OCI-LY1 (cell line): ENCODE results near the gene GPRIN3.
A peak's percentile ranks its signal among the peaks of the same experiment; 100 is the strongest.

Experiments
- H2AFZ ChIP-seq: fragments of 200-600 bp; sonication (generic), shearing (Covaris generic); 2 replicates; pipeline ENCODE4 v1.6.0; 2014; ENCODE audit warnings: antibody characterized with exemption, mild to moderate bottlenecking, low read length
- H3F3A ChIP-seq: fragments of 200-600 bp; sonication (generic), shearing (Covaris generic); 2 replicates; pipeline ENCODE4 v1.6.0; 2014; ENCODE audit warnings: mild to moderate bottlenecking, antibody characterized with exemption, low read length, moderate library complexity; ENCODE audit not compliant: insufficient read depth
- H3K27ac ChIP-seq: fragments of 200-600 bp; sonication (generic); 2 replicates; pipeline ENCODE4 v1.5.1; 2014; ENCODE audit warnings: low read length, mixed run types, mild to moderate bottlenecking, low read depth; ENCODE audit not compliant: poor library complexity, severe bottlenecking
- H3K27me3 ChIP-seq: fragments of 200-600 bp; sonication (generic); 2 replicates; pipeline ENCODE4 v1.6.0; 2014; ENCODE audit warnings: antibody characterized with exemption, mild to moderate bottlenecking, low read length, moderate library complexity; ENCODE audit not compliant: insufficient read depth
- H3K36me3 ChIP-seq: fragments of 200-600 bp; sonication (generic); 2 replicates; pipeline ENCODE4 v1.6.1; 2014; ENCODE audit warnings: mild to moderate bottlenecking, antibody characterized with exemption, low read length, moderate library complexity, mixed read lengths; ENCODE audit not compliant: insufficient read depth
- H3K4me1 ChIP-seq: fragments of 200-600 bp; sonication (generic); 2 replicates; pipeline ENCODE4 v1.5.1; 2014; ENCODE audit warnings: mild to moderate bottlenecking, low read length, moderate library complexity; ENCODE audit not compliant: insufficient read depth, severe bottlenecking
- H3K4me2 ChIP-seq: fragments of 200-600 bp; sonication (generic), shearing (Covaris generic); 2 replicates; pipeline ENCODE4 v1.6.1; 2014; ENCODE audit warnings: low read length
- H3K4me3 ChIP-seq: fragments of 200-600 bp; sonication (generic); 2 replicates; pipeline ENCODE4 v1.5.1; 2014; ENCODE audit warnings: low read length, low read depth, mild to moderate bottlenecking, mixed read lengths; ENCODE audit not compliant: poor library complexity, severe bottlenecking
- H3K79me2 ChIP-seq: fragments of 200-600 bp; shearing (Covaris generic); 2 replicates; pipeline ENCODE4 v1.6.1; 2016; ENCODE audit warnings: mixed run types, low read length, mixed read lengths; ENCODE audit not compliant: insufficient read depth
- H3K9ac ChIP-seq: fragments of 200-600 bp; sonication (generic), shearing (Covaris generic); 2 replicates; pipeline ENCODE4 v1.6.1; 2014; ENCODE audit warnings: mild to moderate bottlenecking, low read length, mixed read lengths
- H3K9me2 ChIP-seq: fragments of 200-600 bp; sonication (generic), shearing (Covaris generic); 2 replicates; pipeline ENCODE4 v1.6.1; 2014; ENCODE audit warnings: low read depth, mild to moderate bottlenecking, low read length, mixed read lengths
- H3K9me3 ChIP-seq: fragments of 200-600 bp; shearing (Covaris generic); 2 replicates; pipeline ENCODE4 v1.6.1; 2014; ENCODE audit warnings: low read length, mixed read lengths
- H4K20me1 ChIP-seq: fragments of 200-600 bp; sonication (generic), shearing (Covaris generic); 2 replicates; pipeline ENCODE4 v1.6.0; 2016; ENCODE audit warnings: mild to moderate bottlenecking, low read length; ENCODE audit not compliant: insufficient read depth
- EZH2 ChIP-seq: fragments of 200-600 bp; sonication (generic), shearing (Covaris generic); IDR thresholded peaks from 2 replicates; pipeline ENCODE4 v1.8.0; 2017; ENCODE audit warnings: borderline replicate concordance, mixed run types, mild to moderate bottlenecking, antibody characterized with exemption, low read length, moderate library complexity, mixed read lengths
- TF ChIP-seq, protein P1 (sequence below): fragments of 200-600 bp; sonication (generic), shearing (Covaris generic); IDR thresholded peaks from 2 replicates; pipeline ENCODE4 v1.5.1; 2017; ENCODE audit warnings: mild to moderate bottlenecking, antibody characterized with exemption, low read length, moderate library complexity, mixed read lengths

The GPRIN3 gene

DNA sequence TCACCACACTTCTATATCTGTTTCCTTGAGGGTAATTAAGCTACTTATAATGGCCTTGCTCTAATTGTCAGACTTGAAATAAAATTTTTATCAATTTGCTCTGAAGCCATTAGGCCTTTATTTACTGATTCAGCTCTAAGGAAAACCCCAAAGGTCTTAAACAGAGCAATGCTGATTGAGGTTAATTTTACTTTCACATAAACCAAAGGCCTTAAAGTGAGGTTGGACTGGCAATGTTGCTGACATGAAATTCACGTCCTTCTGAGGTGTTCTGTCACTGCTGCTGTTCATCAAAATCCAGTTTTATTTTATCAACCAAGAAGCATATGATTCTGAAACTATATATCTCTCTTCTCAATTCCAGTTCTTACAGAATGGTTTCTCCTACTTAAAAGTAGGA lies 21.7 kb upstream of the GPRIN3 start:
- H4K20me1 ChIP-seq = no peaks in the 10 kb centered on the region
- no peaks in the 10 kb centered on the region for H3K9me3 ChIP-seq
- H3K27me3 ChIP-seq = no peaks in the 10 kb centered on the region
- H3K4me1 ChIP-seq = peaks cover 42% of the 10 kb centered on the region
- H3K9me2 ChIP-seq = no peaks in the 10 kb centered on the region
- TF ChIP-seq, protein P1, sequence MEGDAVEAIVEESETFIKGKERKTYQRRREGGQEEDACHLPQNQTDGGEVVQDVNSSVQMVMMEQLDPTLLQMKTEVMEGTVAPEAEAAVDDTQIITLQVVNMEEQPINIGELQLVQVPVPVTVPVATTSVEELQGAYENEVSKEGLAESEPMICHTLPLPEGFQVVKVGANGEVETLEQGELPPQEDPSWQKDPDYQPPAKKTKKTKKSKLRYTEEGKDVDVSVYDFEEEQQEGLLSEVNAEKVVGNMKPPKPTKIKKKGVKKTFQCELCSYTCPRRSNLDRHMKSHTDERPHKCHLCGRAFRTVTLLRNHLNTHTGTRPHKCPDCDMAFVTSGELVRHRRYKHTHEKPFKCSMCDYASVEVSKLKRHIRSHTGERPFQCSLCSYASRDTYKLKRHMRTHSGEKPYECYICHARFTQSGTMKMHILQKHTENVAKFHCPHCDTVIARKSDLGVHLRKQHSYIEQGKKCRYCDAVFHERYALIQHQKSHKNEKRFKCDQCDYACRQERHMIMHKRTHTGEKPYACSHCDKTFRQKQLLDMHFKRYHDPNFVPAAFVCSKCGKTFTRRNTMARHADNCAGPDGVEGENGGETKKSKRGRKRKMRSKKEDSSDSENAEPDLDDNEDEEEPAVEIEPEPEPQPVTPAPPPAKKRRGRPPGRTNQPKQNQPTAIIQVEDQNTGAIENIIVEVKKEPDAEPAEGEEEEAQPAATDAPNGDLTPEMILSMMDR = no peak
- no peak for TF ChIP-seq EZH2
- H3K36me3 ChIP-seq = no peaks in the 10 kb centered on the region
- no peak overlapping the region for H3K4me3 ChIP-seq
- H3F3A ChIP-seq = no peaks in the 10 kb centered on the region
- H3K79me2 ChIP-seq = no peaks in the 10 kb centered on the region
- H3K9ac ChIP-seq = no peak overlapping the region
- no peak overlapping the region for H2AFZ ChIP-seq
- no peak overlapping the region for H3K27ac ChIP-seq
- no peak overlapping the region for H3K4me2 ChIP-seq

DNA sequence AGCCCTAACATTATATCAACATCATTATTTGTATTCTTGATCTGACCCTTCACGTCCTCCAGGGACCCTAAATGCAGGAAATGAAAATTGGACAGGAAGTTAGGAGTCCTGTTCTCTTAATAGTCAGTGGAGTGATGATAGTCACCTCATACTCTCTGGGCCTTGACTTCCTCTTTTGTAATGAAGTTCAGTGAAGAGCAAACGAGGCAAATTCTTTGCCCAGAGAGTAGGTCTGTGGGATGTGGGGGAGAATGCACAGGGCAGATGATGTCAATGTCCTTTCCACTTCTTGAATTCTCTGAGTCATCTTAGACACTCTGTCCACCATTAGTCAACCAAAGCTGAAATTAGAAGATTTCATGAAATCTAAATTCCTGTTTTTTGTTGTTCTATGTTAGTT lies 17.1 kb upstream of the GPRIN3 start:
- Histone ChIP-seq H3K27me3 (no peaks in the 10 kb centered on the region), H3K9me2 (no peaks in the 10 kb centered on the region), H4K20me1 (no peaks in the 10 kb centered on the region), H3K9me3 (no peaks in the 10 kb centered on the region), H3K4me3 (no peak overlapping the region), H3K4me1 (peaks cover 42% of the 10 kb centered on the region), H2AFZ (no peak overlapping the region), H3K27ac (peak overlapping the region; percentile 62), H3K36me3 (no peaks in the 10 kb centered on the region), H3K4me2 (peak overlapping the region; percentile 27; the same call in 1 of the 2 replicates), H3K79me2 (no peaks in the 10 kb centered on the region), H3F3A (no peaks in the 10 kb centered on the region), H3K9ac (no peak overlapping the region)
- TF ChIP-seq, protein P1 = no peak
- TF ChIP-seq EZH2 = no peak

DNA sequence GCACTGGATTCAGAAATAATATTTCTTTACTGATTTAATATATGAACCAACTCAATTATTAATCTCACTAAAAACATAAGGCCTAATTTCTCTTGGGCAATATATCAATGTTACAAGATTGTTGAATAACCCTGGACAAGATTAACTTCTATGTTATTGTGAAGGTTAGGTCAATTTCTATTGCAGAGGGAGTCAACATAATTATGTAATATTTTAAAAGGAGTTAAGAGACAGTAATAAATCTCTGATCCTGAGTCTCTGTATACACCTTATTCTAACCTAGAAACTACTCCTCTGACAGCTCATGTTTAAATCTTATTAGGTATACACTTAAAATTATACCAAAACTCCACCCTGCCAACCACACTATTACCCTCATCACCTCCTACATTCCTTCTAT lies 15.1 kb upstream of the GPRIN3 start:
- no peak overlapping the region for H3K4me3 ChIP-seq
- no peak overlapping the region for H3K4me2 ChIP-seq
- no peak overlapping the region for H3K27ac ChIP-seq
- H3K9me2 ChIP-seq = no peaks in the 10 kb centered on the region
- no peaks in the 10 kb centered on the region for H3K27me3 ChIP-seq
- no peak for TF ChIP-seq EZH2
- TF ChIP-seq, protein P1 = no peak
- no peaks in the 10 kb centered on the region for H3F3A ChIP-seq
- peaks cover 58% of the 10 kb centered on the region for H3K4me1 ChIP-seq
- no peaks in the 10 kb centered on the region for H4K20me1 ChIP-seq
- no peaks in the 10 kb centered on the region for H3K9me3 ChIP-seq
- no peak overlapping the region for H3K9ac ChIP-seq
- no peaks in the 10 kb centered on the region for H3K79me2 ChIP-seq
- no peak overlapping the region for H2AFZ ChIP-seq
- no peaks in the 10 kb centered on the region for H3K36me3 ChIP-seq
